Spleen (tissue), 7 donors: ENCODE measurements around the gene ANG.
"Not testable (repeated sequence)": the region's sequence is repeated elsewhere in the genome, so short reads cannot be mapped to it uniquely, and the experiment has no call there.

Experiments
- POLR2A ChIP-seq, 3 donors: fragments of 450-650 bp; IDR thresholded peaks; one replicate each; pipeline ENCODE4 v1.5.1; 2017; ENCODE audit warnings: antibody characterized with exemption in 3 of 3, mild to moderate bottlenecking in 1 of 3
- TF ChIP-seq, protein P1 (sequence below), 11 experiments: fragments of 200-600 bp in 7 of 11; fragments of 450-650 bp in 4 of 11; sonication (generic) in 4 of 11; IDR thresholded peaks in 8 of 11; conservative IDR thresholded peaks in 3 of 11; 1 replicate in 7 of 11; 2 replicates in 4 of 11; pipeline versions ENCODE4 v1.4.0 to v1.8.0; 2016 to 2021; ENCODE audit warnings: antibody characterized with exemption in 11 of 11, inconsistent platforms in 4 of 11, mild to moderate bottlenecking in 1 of 11
- donor health status: DM: no; HTN: no; CAD: no; lungs with moderate emphysema.
- donor health status: DM: no; HTN: no; CAD: no.
- donor health status: DM: no; HTN: no; CAD: no.

DNA sequence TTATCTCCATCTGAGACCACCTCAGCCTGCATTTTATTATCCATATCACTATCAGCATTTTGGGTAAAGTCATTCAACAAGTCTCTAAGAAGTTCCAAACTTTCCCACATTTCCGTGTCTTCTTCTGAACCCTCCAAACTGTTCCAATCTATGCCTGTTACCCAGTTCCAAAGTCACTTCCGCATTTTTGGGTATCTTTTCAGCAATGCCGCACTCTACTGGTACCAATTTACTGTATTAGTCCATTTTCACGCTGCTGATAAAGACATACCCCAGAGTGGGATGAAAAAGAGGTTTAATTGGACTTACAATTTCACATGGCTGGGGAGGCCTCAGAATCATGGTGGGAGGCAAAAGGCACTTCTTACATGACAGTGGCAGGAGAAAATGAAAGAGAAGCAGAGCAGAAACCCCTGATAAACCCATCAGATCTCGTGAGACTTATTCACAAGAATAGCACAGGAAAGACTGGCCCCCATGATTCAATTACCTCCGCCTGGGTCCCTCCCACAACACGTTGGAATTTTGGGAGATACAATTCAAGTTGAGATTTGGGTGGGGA lies 22.1 kb upstream of the ANG start:
- TF ChIP-seq, protein P1, sequence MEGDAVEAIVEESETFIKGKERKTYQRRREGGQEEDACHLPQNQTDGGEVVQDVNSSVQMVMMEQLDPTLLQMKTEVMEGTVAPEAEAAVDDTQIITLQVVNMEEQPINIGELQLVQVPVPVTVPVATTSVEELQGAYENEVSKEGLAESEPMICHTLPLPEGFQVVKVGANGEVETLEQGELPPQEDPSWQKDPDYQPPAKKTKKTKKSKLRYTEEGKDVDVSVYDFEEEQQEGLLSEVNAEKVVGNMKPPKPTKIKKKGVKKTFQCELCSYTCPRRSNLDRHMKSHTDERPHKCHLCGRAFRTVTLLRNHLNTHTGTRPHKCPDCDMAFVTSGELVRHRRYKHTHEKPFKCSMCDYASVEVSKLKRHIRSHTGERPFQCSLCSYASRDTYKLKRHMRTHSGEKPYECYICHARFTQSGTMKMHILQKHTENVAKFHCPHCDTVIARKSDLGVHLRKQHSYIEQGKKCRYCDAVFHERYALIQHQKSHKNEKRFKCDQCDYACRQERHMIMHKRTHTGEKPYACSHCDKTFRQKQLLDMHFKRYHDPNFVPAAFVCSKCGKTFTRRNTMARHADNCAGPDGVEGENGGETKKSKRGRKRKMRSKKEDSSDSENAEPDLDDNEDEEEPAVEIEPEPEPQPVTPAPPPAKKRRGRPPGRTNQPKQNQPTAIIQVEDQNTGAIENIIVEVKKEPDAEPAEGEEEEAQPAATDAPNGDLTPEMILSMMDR (IDR thresholded peaks at IDR 0.05 in 8 of 11, conservative IDR thresholded peaks at IDR 0.05 in 3 of 11): not testable (repeated sequence)
- TF ChIP-seq POLR2A (IDR thresholded peaks at IDR 0.05): not testable (repeated sequence)
